K562 (cell line): ENCODE measurements around the gene LEPR. TPM values are rescaled to one million over a fixed set of nuclear protein-coding genes. Genes with fewer than 3 reads are reported as not detected.

Source experiments
- ATAC-seq: fragments of 200-7000 bp; cut with Tn5 transposase; 3 replicates; pipeline ENCODE4 v1.9.1; 2020; ENCODE audit warnings: moderate library complexity
- BruUV-seq: library from RNA; stranded (reverse); fragments of 400-500 nt; replicated peaks from 2 replicates; lab custom pipeline; 2021; lab: Mats Ljungman, UMichigan
- CTCF ChIA-PET: fragments of 300-600 bp; formaldehyde crosslinking; extraction: SDS; loops from one replicate; lab custom pipeline; 2021; ENCODE audit warnings: low intra/inter-chr PET ratio; lab: Yijun Ruan, JAX
- POLR2A ChIA-PET: fragments of 300-600, 350-650 bp; sonication (Branson Sonifier 250); formaldehyde crosslinking; extraction: SDS; loops from one replicate; lab custom pipeline; 2021; ENCODE audit warnings: antibody characterized with exemption, inconsistent platforms; lab: Yijun Ruan, JAX
- DNase-seq, 4 experiments: peaks; one replicate each; pipeline versions ENCODE4 v3.0.0 to v3.0.0-alpha.2; 2011 to 2018; ENCODE audit warnings: low spot score in 3 of 4, mixed read lengths in 3 of 4; ENCODE audit errors: extremely low read depth in 1 of 4
- FAIRE-seq: peaks from 2 replicates; lab custom pipeline; 2011; peaks lifted over from hg19 to GRCh38; lab: Jason Lieb, UNC
- H2AFZ ChIP-seq: 2 replicates; pipeline ENCODE4 v1.6.0; 2011; ENCODE audit warnings: low read depth, low read length, control low read depth, inconsistent platforms
- H3K27ac ChIP-seq: fragments of 200-600 bp; 3 replicates; pipeline ENCODE4 v1.8.0; 2011; ENCODE audit warnings: low read depth, mild to moderate bottlenecking, control low read depth, inconsistent platforms, low read length, moderate library complexity, mixed read lengths; ENCODE audit errors: extremely low read depth
- H3K27me3 ChIP-seq, 2 experiments: fragments of 300-600 bp in 1 of 2; 2 replicates in 1 of 2; 3 replicates in 1 of 2; pipeline versions ENCODE4 v1.6.0 to v1.8.0; 2011; ENCODE audit warnings: inconsistent platforms in 2 of 2, low read length in 2 of 2, mild to moderate bottlenecking in 1 of 2, mixed read lengths in 1 of 2, moderate library complexity in 1 of 2; ENCODE audit not compliant: control insufficient read depth in 2 of 2, insufficient read depth in 2 of 2
- H3K36me3 ChIP-seq: fragments of 300-600 bp; 3 replicates; pipeline ENCODE4 v1.8.0; 2011; ENCODE audit warnings: mild to moderate bottlenecking, low read length, inconsistent platforms; ENCODE audit not compliant: control insufficient read depth, insufficient read depth
- H3K4me1 ChIP-seq, 2 experiments: fragments of 200-600 bp in 1 of 2; replicated peaks in 1 of 2; 2 replicates in 1 of 2; 3 replicates in 1 of 2; pipeline versions ENCODE4 v1.5.1 to v1.8.0; 2011; ENCODE audit warnings: inconsistent platforms in 2 of 2, low read length in 2 of 2, mild to moderate bottlenecking in 1 of 2, mixed read lengths in 1 of 2, moderate library complexity in 1 of 2; ENCODE audit not compliant: control insufficient read depth in 2 of 2, insufficient read depth in 2 of 2
- H3K4me2 ChIP-seq: 2 replicates; pipeline ENCODE4 v1.6.1; 2011; ENCODE audit warnings: low read length, control low read depth, inconsistent platforms, mixed read lengths; ENCODE audit not compliant: insufficient read depth
- H3K4me3 ChIP-seq: fragments of 200-600 bp; sonication (generic), shearing (Covaris generic); 2 replicates; pipeline ENCODE4 v1.5.1; 2016; ENCODE audit warnings: control low read depth, inconsistent platforms
- H3K79me2 ChIP-seq: fragments of 200-600 bp; 3 replicates; pipeline ENCODE4 v1.8.0; 2011; ENCODE audit warnings: low read length, inconsistent platforms; ENCODE audit not compliant: control insufficient read depth, insufficient read depth
- H3K9ac ChIP-seq, 2 experiments: 2 replicates each; pipeline versions ENCODE4 v1.6.0 to v1.6.1; 2011; ENCODE audit warnings: low read depth in 2 of 2, low read length in 2 of 2, control low read depth in 1 of 2, inconsistent platforms in 1 of 2, mild to moderate bottlenecking in 1 of 2, mixed read lengths in 1 of 2; ENCODE audit not compliant: insufficient read depth in 1 of 2
- H3K9me1 ChIP-seq: one replicate; pipeline ENCODE4 v1.6.0; 2011; ENCODE audit warnings: inconsistent platforms, mild to moderate bottlenecking, low read length, moderate library complexity; ENCODE audit not compliant: control insufficient read depth, insufficient read depth
- H3K9me3 ChIP-seq: replicated peaks from 2 replicates; pipeline ENCODE4 v1.5.1; 2011; ENCODE audit warnings: low read depth, low read length, inconsistent platforms; ENCODE audit not compliant: control insufficient read depth, insufficient read depth
- H4K20me1 ChIP-seq: replicated peaks from 2 replicates; pipeline ENCODE4 v1.6.1; 2011; ENCODE audit warnings: low read length, inconsistent platforms, mixed read lengths; ENCODE audit not compliant: control insufficient read depth, insufficient read depth
- ARID1B ChIP-seq: fragments of 450-650 bp; IDR thresholded peaks from 2 replicates; pipeline ENCODE4 v1.6.1; 2016; ENCODE audit warnings: antibody characterized with exemption, mild to moderate bottlenecking, inconsistent platforms
- BACH1 ChIP-seq: fragments of 200-800 bp; sonication (Bioruptor generic); IDR thresholded peaks from 2 replicates; pipeline ENCODE4 v1.6.1; 2016; ENCODE audit warnings: missing genetic modification characterization, missing compliant biosample characterization
- C11orf30 ChIP-seq: fragments of 450-650 bp; IDR thresholded peaks from 2 replicates; pipeline ENCODE4 v1.6.1; 2016; ENCODE audit warnings: low read depth, mild to moderate bottlenecking
- EP400 ChIP-seq: fragments of 450-650 bp; IDR thresholded peaks from 2 replicates; pipeline ENCODE4 v1.6.1; 2017; ENCODE audit warnings: antibody characterized with exemption, mild to moderate bottlenecking, moderate library complexity
- HBP1 ChIP-seq: fragments of 450-650 bp; formaldehyde crosslinking; IDR thresholded peaks from 2 replicates; pipeline ENCODE4 v1.4.0; 2022; ENCODE audit warnings: missing genetic modification characterization
- HNRNPUL1 ChIP-seq: fragments of 200-400 bp; formaldehyde crosslinking; IDR thresholded peaks from 2 replicates; pipeline ENCODE4 v1.6.1; 2017; ENCODE audit warnings: low read length
- JUND ChIP-seq, 2 experiments: IDR thresholded peaks; 2 replicates in 1 of 2; 3 replicates in 1 of 2; pipeline ENCODE4 v1.6.1; 2011; ENCODE audit warnings: borderline replicate concordance in 2 of 2, low read depth in 2 of 2, low read length in 2 of 2, improper control_type of control experiment in 1 of 2, missing biosample characterization in 1 of 2, missing genetic modification characterization in 1 of 2, missing genetic modification reagents in 1 of 2
- MAFF ChIP-seq: IDR thresholded peaks from 2 replicates; pipeline ENCODE4 v1.6.1; 2012; ENCODE audit warnings: low read length, improper control_type of control experiment
- MAFG ChIP-seq: fragments of 450-650 bp; conservative IDR thresholded peaks from 2 replicates; pipeline ENCODE4 v1.6.1; 2016; ENCODE audit warnings: missing genetic modification characterization, missing compliant biosample characterization
- MAFK ChIP-seq: IDR thresholded peaks from 2 replicates; pipeline ENCODE4 v1.6.1; 2011; ENCODE audit warnings: low read length, improper control_type of control experiment
- NFE2 ChIP-seq: IDR thresholded peaks from 2 replicates; pipeline ENCODE4 v1.6.1; 2014; ENCODE audit warnings: antibody characterized with exemption, low read depth
- NFE2L1 ChIP-seq: fragments of 450-650 bp; IDR thresholded peaks from 2 replicates; pipeline ENCODE4 v1.6.1; 2016; ENCODE audit warnings: missing genetic modification characterization, low read depth, mild to moderate bottlenecking, missing compliant biosample characterization, moderate library complexity, borderline replicate concordance
- RBM22 ChIP-seq: fragments of 200-400 bp; formaldehyde crosslinking; IDR thresholded peaks from 2 replicates; pipeline ENCODE4 v1.6.1; 2018; ENCODE audit warnings: low read length, low read depth; ENCODE audit not compliant: poor library complexity, severe bottlenecking
- SMARCA4 ChIP-seq: fragments of 450-650 bp; IDR thresholded peaks from 2 replicates; pipeline ENCODE4 v1.6.1; 2016
- SMARCE1 ChIP-seq: fragments of 450-650 bp; IDR thresholded peaks from 2 replicates; pipeline ENCODE4 v1.7.1; 2016; ENCODE audit warnings: mild to moderate bottlenecking
- YBX1 ChIP-seq: fragments of 450-650 bp; IDR thresholded peaks from 2 replicates; pipeline ENCODE4 v1.7.1; 2016; ENCODE audit warnings: mild to moderate bottlenecking
- ZBTB8A ChIP-seq: fragments of 450-650 bp; IDR thresholded peaks from 2 replicates; pipeline ENCODE4 v1.6.1; 2018; ENCODE audit warnings: mild to moderate bottlenecking, moderate library complexity; ENCODE audit not compliant: partially characterized antibody
- ZNF316 ChIP-seq: fragments of 450-650 bp; IDR thresholded peaks from 2 replicates; pipeline ENCODE4 v1.6.1; 2016
- WGBS: fragments of 100-300 bp; shearing (Covaris generic); methylation state at CpG from one replicate; pipeline ENCODE4 v1.1.6; 2016; ENCODE audit warnings: low coverage, mixed read lengths; ENCODE audit not compliant: insufficient coverage; ENCODE audit errors: missing lambda C conversion rate; 5-methylcytosine and 5-hydroxymethylcytosine counted together
- in situ Hi-C: fragments of 300-500 bp; cut with MboI; formaldehyde crosslinking; loops from 4 replicates; pipeline ENCODE4 v1.15.0; 2018; ENCODE audit warnings: inconsistent platforms, mixed read lengths
- intact Hi-C: fragments of 100-400 bp; cut with micrococcal nuclease; formaldehyde crosslinking; loops from 2 replicates; pipeline ENCODE4 v1.14.2; 2022
- polyA plus RNA-seq, 8 experiments: library from polyadenylated mRNA; depleted of rRNA in 4 of 8; stranded (reverse) in 5 of 8; unstranded in 3 of 8; fragments of >200 nt; fragmentation: Nextera tagmentation in 2 of 8; fragmentation: Illumina TruSeq in 1 of 8; extraction: Ambion mirVana in 2 of 8; extraction: Trizol in 1 of 8; gene quantifications; 2 replicates each; pipeline versions ENCODE4 v1.2.1 to v1.2.3, GENCODE V29; 2011 to 2014; ENCODE audit warnings: inconsistent platforms in 1 of 8, missing spikeins in 1 of 8
- total RNA-seq, 7 experiments: library from RNA; depleted of rRNA in 6 of 7; stranded (reverse); fragments of >200 nt in 6 of 7; fragmentation: Illumina TruSeq in 2 of 7; extraction: Trizol in 2 of 7; gene quantifications; 2 replicates each; pipeline versions ENCODE4 v1.2.1 to v1.2.3, GENCODE V29; 2011 to 2021; ENCODE audit warnings: low replicate concordance in 1 of 7
- TF ChIP-seq, protein P1 (sequence below): fragments of 450-650 bp; IDR thresholded peaks from 2 replicates; pipeline ENCODE4 v1.6.1; 2017; ENCODE audit warnings: antibody characterized with exemption, mild to moderate bottlenecking

Gene LEPR
- total and polyA plus RNA-seq, 9 of the 15 experiments (the other 6 are each of a cell fraction or from before 2014, with no cell fraction given): 12.2 to 111 (median 43.1) TPM

DNA sequence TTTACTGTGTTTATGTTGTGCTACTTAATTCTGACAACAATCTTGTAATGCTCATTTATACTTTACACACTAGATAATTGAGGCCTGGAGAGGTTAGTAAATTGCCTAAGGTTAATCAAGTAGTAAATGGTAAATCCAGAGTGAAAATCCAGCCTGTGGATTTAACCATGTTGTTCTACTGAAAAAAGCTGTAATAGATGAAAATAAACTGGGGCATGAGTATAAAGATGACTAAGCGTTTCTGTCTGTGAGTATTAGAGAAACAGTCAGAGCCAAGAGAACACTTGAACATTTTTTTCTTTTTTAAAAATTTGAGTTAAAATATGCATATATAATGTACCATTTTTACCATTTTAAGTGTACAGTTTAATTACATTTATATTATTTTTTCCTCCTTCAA, 47.9 kb upstream of the LEPR start:
- DNase-seq: peak in 2 of 4 experiments; percentile 12 to 21
- H4K20me1 ChIP-seq: no peaks in the 10 kb centered on the region
- no TSS peak for BruUV-seq
- H3K4me2 ChIP-seq: no peak overlapping the region; the same call in 1 of the 2 replicates
- no peak overlapping the region for H3K4me3 ChIP-seq
- peaks cover 0 to 10% of the 10 kb centered on the region in 2 experiments; a peak in 2 of 5 replicates for H3K4me1 ChIP-seq
- in situ Hi-C loops: no loop called here
- 0 out of 2 replicates have a peak overlapping the region, but pooled peaks have one; percentile 5 for H2AFZ ChIP-seq
- H3K36me3 ChIP-seq: peaks cover 50% of the 10 kb centered on the region
- H3K27me3 ChIP-seq: no peaks in the 10 kb centered on the region
- FAIRE-seq: peak; percentile 48
- H3K27ac ChIP-seq: peak overlapping the region; percentile 63
- no peaks in the 10 kb centered on the region for H3K9me3 ChIP-seq
- ATAC-seq: peak; percentile 74
- intact Hi-C loops: no loop called here
- ChIA-PET CTCF (no interaction called here), POLR2A (interaction anchor here (0.7 to 2.0 kb wide), 4 partner anchors 13 to 211 kb away, joined by 3 to 7 read pairs (median 4); no protein-coding TSS in a partner anchor)
- peaks cover 51% of the 10 kb centered on the region for H3K79me2 ChIP-seq
- 7% methylated on average over 1 of the region's 1 CpG for WGBS
- H3K9ac ChIP-seq: no peak overlapping the region; a peak in 1 of 4 replicates
- no peaks in the 10 kb centered on the region for H3K9me1 ChIP-seq
- TF ChIP-seq SMARCE1 (0 out of 2 replicates have a peak, but pooled peaks have one; percentile 20), ZNF316 (peak; percentile 98), EP400 (0 out of 2 replicates have a peak, but pooled peaks have one; percentile 17), JUND (IDR thresholded peaks at IDR 0.05; ENCODE audit: borderline replicate concordance, low read depth, low read length) (0 out of 2 replicates have a peak, but pooled peaks have one; percentile 5), JUND (tag; IDR thresholded peaks at IDR 0.05; ENCODE audit: borderline replicate concordance, low read depth, low read length) (peak; percentile 27; the same call in 1 of the 3 replicates), NFE2 (peak; percentile 88), BACH1 (tag) (peak; percentile 66), C11orf30 (peak; percentile 97), MAFG (tag) (peak; percentile 96), HBP1 (CRISPR knock-in tag) (no peak), HNRNPUL1 (no peak), MAFK (peak; percentile 89), ARID1B (peak; percentile 31; the same call in 1 of the 2 replicates), MAFF (peak; percentile 91), YBX1 (no peak), RBM22 (peak; percentile 31), SMARCA4 (peak; percentile 56; the same call in 1 of the 2 replicates), NFE2L1 (tag) (peak; percentile 76; the same call in 1 of the 2 replicates), ZBTB8A (no peak)
- TF ChIP-seq, protein P1, sequence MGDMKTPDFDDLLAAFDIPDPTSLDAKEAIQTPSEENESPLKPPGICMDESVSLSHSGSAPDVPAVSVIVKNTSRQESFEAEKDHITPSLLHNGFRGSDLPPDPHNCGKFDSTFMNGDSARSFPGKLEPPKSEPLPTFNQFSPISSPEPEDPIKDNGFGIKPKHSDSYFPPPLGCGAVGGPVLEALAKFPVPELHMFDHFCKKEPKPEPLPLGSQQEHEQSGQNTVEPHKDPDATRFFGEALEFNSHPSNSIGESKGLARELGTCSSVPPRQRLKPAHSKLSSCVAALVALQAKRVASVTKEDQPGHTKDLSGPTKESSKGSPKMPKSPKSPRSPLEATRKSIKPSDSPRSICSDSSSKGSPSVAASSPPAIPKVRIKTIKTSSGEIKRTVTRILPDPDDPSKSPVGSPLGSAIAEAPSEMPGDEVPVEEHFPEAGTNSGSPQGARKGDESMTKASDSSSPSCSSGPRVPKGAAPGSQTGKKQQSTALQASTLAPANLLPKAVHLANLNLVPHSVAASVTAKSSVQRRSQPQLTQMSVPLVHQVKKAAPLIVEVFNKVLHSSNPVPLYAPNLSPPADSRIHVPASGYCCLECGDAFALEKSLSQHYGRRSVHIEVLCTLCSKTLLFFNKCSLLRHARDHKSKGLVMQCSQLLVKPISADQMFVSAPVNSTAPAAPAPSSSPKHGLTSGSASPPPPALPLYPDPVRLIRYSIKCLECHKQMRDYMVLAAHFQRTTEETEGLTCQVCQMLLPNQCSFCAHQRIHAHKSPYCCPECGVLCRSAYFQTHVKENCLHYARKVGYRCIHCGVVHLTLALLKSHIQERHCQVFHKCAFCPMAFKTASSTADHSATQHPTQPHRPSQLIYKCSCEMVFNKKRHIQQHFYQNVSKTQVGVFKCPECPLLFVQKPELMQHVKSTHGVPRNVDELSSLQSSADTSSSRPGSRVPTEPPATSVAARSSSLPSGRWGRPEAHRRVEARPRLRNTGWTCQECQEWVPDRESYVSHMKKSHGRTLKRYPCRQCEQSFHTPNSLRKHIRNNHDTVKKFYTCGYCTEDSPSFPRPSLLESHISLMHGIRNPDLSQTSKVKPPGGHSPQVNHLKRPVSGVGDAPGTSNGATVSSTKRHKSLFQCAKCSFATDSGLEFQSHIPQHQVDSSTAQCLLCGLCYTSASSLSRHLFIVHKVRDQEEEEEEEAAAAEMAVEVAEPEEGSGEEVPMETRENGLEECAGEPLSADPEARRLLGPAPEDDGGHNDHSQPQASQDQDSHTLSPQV: peak; percentile 69; the same call in 1 of the 2 replicates
